DOHH2 (cell line): ENCODE measurements around the gene SEMA4G.
A peak's percentile ranks its signal among the peaks of the same experiment; 100 is the strongest.

Experiments used
- H3F3A ChIP-seq: fragments of 200-600 bp; sonication (generic), shearing (Covaris generic); 2 replicates; pipeline ENCODE4 v1.6.0; 2016; ENCODE audit warnings: antibody characterized with exemption, mild to moderate bottlenecking; ENCODE audit not compliant: control insufficient read depth, insufficient read depth
- H3K27ac ChIP-seq: fragments of 200-600 bp; sonication (generic); 2 replicates; pipeline ENCODE4 v1.5.1; 2014; ENCODE audit warnings: low read depth, mild to moderate bottlenecking, low read length, moderate library complexity
- H3K27me3 ChIP-seq: fragments of 200-600 bp; sonication (generic); 2 replicates; pipeline ENCODE4 v1.6.1; 2014; ENCODE audit warnings: mild to moderate bottlenecking, low read length, mixed read lengths; ENCODE audit not compliant: control insufficient read depth
- H3K36me3 ChIP-seq: fragments of 200-600 bp; sonication (generic); 2 replicates; pipeline ENCODE4 v1.6.1; 2014; ENCODE audit warnings: mild to moderate bottlenecking, low read length, moderate library complexity, mixed read lengths; ENCODE audit not compliant: control insufficient read depth
- H3K4me1 ChIP-seq: fragments of 200-600 bp; sonication (generic); 2 replicates; pipeline ENCODE4 v1.6.1; 2014; ENCODE audit warnings: mild to moderate bottlenecking, low read length, mixed read lengths; ENCODE audit not compliant: control insufficient read depth
- H3K4me2 ChIP-seq: fragments of 200-600 bp; sonication (generic); 2 replicates; pipeline ENCODE4 v1.6.0; 2014; ENCODE audit warnings: mild to moderate bottlenecking, low read length, moderate library complexity
- H3K4me3 ChIP-seq: fragments of 200-600 bp; sonication (generic); 2 replicates; pipeline ENCODE4 v1.5.1; 2014; ENCODE audit warnings: mild to moderate bottlenecking, low read length, mixed read lengths
- H3K79me2 ChIP-seq: fragments of 200-600 bp; sonication (generic); 2 replicates; pipeline ENCODE4 v1.6.1; 2014; ENCODE audit warnings: mild to moderate bottlenecking, low read length, mixed read lengths; ENCODE audit not compliant: control insufficient read depth
- H3K9me2 ChIP-seq: fragments of 200-600 bp; sonication (generic); replicated peaks from 2 replicates; pipeline ENCODE4 v1.6.1; 2014; ENCODE audit warnings: mild to moderate bottlenecking, low read length, mixed read lengths; ENCODE audit not compliant: control insufficient read depth
- H3K9me3 ChIP-seq: fragments of 200-600 bp; sonication (generic); 2 replicates; pipeline ENCODE4 v1.6.1; 2014; ENCODE audit warnings: antibody characterized with exemption, low read length, mixed read lengths; ENCODE audit not compliant: control insufficient read depth, insufficient read depth
- H4K20me1 ChIP-seq: fragments of 200-600 bp; sonication (generic); 2 replicates; pipeline ENCODE4 v1.6.0; 2014; ENCODE audit warnings: low read depth, mild to moderate bottlenecking, antibody characterized with exemption, low read length, moderate library complexity; ENCODE audit not compliant: control insufficient read depth, insufficient read depth
- CTCF ChIP-seq: fragments of 200-600 bp; sonication (generic); IDR thresholded peaks from one replicate; pipeline ENCODE4 v1.5.1; 2014; ENCODE audit warnings: antibody characterized with exemption, mild to moderate bottlenecking, low read depth, low read length; ENCODE audit not compliant: poor library complexity, severe bottlenecking
- EZH2phosphoT487 ChIP-seq: fragments of 200-600 bp; sonication (generic); IDR thresholded peaks from 2 replicates; pipeline ENCODE4 v1.6.1; 2017; ENCODE audit warnings: borderline replicate concordance, mild to moderate bottlenecking, antibody characterized with exemption, low read length, moderate library complexity, mixed read lengths

SEMA4G gene

DNA sequence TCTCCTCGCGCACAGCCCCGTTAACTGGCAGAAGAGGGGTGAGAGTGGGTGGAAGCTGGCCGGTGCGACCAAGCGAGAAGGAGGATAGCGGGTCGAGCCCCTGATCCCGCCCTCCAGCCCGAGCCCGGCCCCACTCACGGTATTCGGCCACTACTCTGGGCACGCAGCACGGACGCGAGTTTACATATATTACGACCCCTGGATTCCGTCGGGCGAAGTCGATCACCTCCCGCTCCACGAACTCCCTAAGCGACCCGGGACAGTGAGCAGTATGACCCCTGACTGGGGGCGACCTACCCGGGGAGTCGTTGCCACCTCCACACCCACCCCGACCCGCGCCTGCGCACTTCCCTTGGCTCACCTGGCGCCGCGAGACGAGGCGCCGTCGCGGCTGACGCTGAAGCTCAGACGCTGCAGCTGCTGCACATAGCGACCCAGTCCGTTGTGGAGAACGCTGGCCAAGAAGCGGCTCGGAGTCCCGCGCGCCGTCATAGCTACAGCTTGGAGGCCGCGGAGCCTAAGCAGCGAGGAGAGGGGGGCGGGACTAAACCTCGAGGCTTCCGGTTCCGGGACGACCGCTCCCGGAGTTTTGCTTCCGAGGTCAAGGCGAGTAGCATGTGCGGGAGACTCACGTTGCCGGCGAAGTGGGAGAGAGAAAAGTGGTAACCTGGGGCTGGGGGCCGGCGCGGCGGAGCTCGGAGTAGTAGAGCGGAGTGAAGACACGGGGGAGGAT lies 17.8 kb downstream of the SEMA4G start, which contains the start of the genes MRPL43 and TWNK:
Gene MRPL43 (minus strand): TSS at position 546 of the 733 bp plus-strand sequence. CDS start 54 bp downstream, at position 492.
Gene TWNK (plus strand): TSS at position 592 of the 733 bp plus-strand sequence. CDS start 668 bp downstream, outside the sequence.
- Histone ChIP-seq H3K4me2 (peak within 1 kb of the TSS; percentile 84), H4K20me1 (peaks cover 6% of the 10 kb centered on the region; the same call in 1 of the 2 replicates), H3K36me3 (peaks cover 40% of the 10 kb centered on the region), H3K79me2 (peaks cover 60% of the 10 kb centered on the region), H3K27me3 (no peaks in the 10 kb centered on the region), H3K4me3 (peak within 1 kb of the TSS; percentile 82), H3K27ac (peak within 1 kb of the TSS; percentile 69), H3K4me1 (peaks cover 28% of the 10 kb centered on the region), H3F3A (no peaks in the 10 kb centered on the region), H3K9me3 (no peaks in the 10 kb centered on the region), H3K9me2 (no peaks in the 10 kb centered on the region)
- no peak for TF ChIP-seq EZH2phosphoT487
- TF ChIP-seq CTCF: no peak

GRCh38 chr10:100987685-100988049 lies 18.4 kb downstream of the SEMA4G start:
- no peaks in the 10 kb centered on the region for H3K9me2 ChIP-seq
- H3F3A ChIP-seq: no peaks in the 10 kb centered on the region
- peaks cover 28% of the 10 kb centered on the region for H3K4me1 ChIP-seq
- H3K9me3 ChIP-seq: no peaks in the 10 kb centered on the region
- H3K4me3 ChIP-seq: peak overlapping the region; percentile 82
- no peak for TF ChIP-seq CTCF
- TF ChIP-seq EZH2phosphoT487: no peak
- no peaks in the 10 kb centered on the region for H3K27me3 ChIP-seq
- H3K79me2 ChIP-seq: peaks cover 60% of the 10 kb centered on the region
- peaks cover 6% of the 10 kb centered on the region; the same call in 1 of the 2 replicates for H4K20me1 ChIP-seq
- peak overlapping the region; percentile 69 for H3K27ac ChIP-seq
- H3K36me3 ChIP-seq: peaks cover 40% of the 10 kb centered on the region
- peak overlapping the region; percentile 84 for H3K4me2 ChIP-seq

GRCh38 chr10:100988166-100988565 lies 18.9 kb downstream of the SEMA4G start:
- no peak overlapping the region for H3K27ac ChIP-seq
- no peaks in the 10 kb centered on the region for H3K9me2 ChIP-seq
- H3K27me3 ChIP-seq: no peaks in the 10 kb centered on the region
- H3K4me2 ChIP-seq: peak overlapping the region; percentile 84
- TF ChIP-seq CTCF: no peak
- no peak for TF ChIP-seq EZH2phosphoT487
- H3F3A ChIP-seq: peaks cover 2% of the 10 kb centered on the region; the same call in 1 of the 2 replicates
- peaks cover 60% of the 10 kb centered on the region for H3K79me2 ChIP-seq
- H3K4me1 ChIP-seq: peaks cover 28% of the 10 kb centered on the region
- H3K4me3 ChIP-seq: peak overlapping the region; percentile 82
- H4K20me1 ChIP-seq: peaks cover 6% of the 10 kb centered on the region; the same call in 1 of the 2 replicates
- peaks cover 43% of the 10 kb centered on the region for H3K36me3 ChIP-seq
- no peaks in the 10 kb centered on the region for H3K9me3 ChIP-seq
